Adrenal gland (tissue), 5 donors: ENCODE results near the gene GGN.

Experiments used
- POLR2A ChIP-seq, 2 donors: fragments of 450-650 bp; IDR thresholded peaks; one replicate each; pipeline ENCODE4 v1.6.1; 2017; ENCODE audit warnings: antibody characterized with exemption in 2 of 2, mild to moderate bottlenecking in 2 of 2, moderate library complexity in 1 of 2
- TF ChIP-seq, protein P1 (sequence below), 6 experiments: fragments of 450-650 bp in 4 of 6; fragments of 200-600 bp in 2 of 6; sonication (generic) in 1 of 6; IDR thresholded peaks; 1 replicate in 5 of 6; 2 replicates in 1 of 6; pipeline versions ENCODE4 v1.5.1 to v1.8.0; 2016 to 2021; ENCODE audit warnings: antibody characterized with exemption in 6 of 6, mild to moderate bottlenecking in 2 of 6, moderate library complexity in 1 of 6
- donor health status: DM: no; HTN: no; CAD: no.

DNA sequence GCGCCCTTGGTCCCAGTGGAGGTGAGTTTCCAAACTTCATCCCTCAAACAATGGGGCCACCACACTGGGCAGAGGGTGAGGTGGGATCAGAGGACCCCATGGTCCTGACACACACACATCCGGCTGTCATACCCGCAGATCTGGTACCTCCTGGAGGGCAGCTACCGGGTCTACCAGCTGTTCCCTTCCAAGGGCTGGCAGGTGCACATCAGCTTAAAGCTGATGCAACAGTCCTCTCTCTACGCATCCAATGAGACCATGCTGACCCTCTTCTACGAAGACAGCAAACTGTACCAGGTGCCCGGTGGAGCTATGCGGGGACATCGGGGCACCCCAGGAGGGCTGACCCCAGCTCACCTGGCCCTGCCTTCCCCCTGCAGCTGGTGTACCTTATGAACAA lies 27.5 kb downstream of the GGN start:
- no peak for TF ChIP-seq POLR2A (IDR thresholded peaks at IDR 0.05)
- TF ChIP-seq, protein P1, sequence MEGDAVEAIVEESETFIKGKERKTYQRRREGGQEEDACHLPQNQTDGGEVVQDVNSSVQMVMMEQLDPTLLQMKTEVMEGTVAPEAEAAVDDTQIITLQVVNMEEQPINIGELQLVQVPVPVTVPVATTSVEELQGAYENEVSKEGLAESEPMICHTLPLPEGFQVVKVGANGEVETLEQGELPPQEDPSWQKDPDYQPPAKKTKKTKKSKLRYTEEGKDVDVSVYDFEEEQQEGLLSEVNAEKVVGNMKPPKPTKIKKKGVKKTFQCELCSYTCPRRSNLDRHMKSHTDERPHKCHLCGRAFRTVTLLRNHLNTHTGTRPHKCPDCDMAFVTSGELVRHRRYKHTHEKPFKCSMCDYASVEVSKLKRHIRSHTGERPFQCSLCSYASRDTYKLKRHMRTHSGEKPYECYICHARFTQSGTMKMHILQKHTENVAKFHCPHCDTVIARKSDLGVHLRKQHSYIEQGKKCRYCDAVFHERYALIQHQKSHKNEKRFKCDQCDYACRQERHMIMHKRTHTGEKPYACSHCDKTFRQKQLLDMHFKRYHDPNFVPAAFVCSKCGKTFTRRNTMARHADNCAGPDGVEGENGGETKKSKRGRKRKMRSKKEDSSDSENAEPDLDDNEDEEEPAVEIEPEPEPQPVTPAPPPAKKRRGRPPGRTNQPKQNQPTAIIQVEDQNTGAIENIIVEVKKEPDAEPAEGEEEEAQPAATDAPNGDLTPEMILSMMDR (IDR thresholded peaks at IDR 0.05): no peak
